GM21367 (cell line): Measurements from ENCODE around the gene ABHD2.
A peak's percentile ranks its signal among the peaks of the same experiment; 100 is the strongest.
"Not testable (repeated sequence)": the region's sequence is repeated elsewhere in the genome, so short reads cannot be mapped to it uniquely, and the experiment has no call there.

ENCODE experiments used
- ATAC-seq: cut with Tn5 transposase; IDR thresholded peaks from one replicate; pipeline ENCODE4 v1.9.1; 2021; ENCODE audit not compliant: unreplicated experiment

The ABHD2 gene

DNA sequence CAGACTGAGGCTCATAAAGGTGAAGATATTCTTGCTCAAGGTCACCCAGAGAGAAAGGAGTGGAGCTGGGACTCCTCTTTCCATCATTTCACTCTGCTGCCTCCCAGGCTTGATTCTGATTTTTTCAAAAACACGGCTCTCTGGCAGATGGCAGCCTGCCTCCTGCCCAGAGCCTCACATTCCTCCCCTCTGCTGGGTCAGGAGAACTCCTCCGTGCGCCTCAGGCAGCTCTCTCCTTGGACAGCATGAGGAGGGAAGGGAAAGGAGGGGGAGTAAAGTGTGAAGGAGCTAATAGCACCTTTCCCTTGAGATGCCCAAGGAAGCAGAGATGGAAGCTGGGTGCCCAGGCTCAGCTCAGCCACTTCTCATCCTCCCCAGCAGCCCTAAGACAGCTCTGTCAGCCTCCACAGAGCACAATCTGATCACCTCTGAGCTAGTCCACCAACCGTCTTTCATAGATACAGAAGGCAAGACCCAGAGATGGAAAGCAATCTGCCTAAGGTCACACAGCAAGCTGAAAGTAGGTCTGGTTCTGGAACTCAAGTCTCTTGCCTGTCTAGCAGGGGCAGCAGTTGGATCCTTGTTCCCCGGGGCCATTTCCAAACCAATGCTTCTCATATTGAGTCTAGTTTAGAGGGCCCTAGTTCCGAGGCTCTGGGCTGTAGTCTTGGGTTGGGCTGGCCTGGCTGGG is 129.6 kb downstream of the ABHD2 start:
- no peak for ATAC-seq

DNA sequence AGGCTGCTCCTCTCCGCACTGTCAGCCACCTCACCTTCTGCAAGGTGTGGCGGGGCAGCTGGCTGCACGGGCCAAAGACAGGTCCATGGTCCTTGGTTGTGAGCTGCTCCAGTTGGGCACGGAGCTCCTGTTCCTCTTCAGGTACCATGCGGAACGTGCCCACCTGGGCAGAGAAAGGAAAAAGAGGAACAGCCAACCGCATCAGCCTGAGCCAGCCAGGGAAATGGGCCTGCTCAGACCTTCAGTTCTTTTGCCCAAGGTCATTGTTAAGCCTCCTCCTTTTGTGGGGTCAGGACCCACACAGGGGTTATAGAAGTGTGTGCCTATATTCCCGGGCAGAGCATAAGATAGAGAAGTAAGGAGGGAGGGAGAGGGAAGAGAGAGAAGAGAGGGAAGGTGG is 130.3 kb downstream of the ABHD2 start:
- ATAC-seq = no peak

- ATAC-seq = no peak
Measured at GRCh38 chr15:89221543-89221942, 133.3 kb downstream of the ABHD2 start, which contains the start of gene RLBP1. TSS of gene RLBP1 (minus strand) at chr15:89221579. CDS start at chr15:89218975, 2,604 bp downstream.

DNA sequence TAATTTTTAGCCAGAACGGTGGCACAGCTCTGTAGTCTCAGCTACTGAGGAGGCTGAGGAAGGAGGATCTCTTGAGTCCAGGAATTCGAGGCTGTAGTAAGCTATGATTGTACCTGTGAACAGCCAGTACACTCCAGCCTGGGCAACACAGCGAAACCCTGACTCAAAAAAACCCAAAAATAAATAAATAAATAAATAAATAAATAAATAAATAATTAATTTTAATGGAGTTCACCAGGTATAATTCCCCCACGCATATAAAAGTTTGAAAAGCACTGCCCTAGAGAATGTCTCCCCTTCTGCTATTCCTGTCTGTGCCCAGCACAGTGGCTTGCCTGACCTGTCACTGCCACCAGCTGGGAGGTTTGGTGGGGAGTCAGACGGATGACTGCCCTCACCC is 137.3 kb downstream of the ABHD2 start:
- no peak for ATAC-seq

GRCh38 chr15:89226359-89227221 is 138.3 kb downstream of the ABHD2 start:
- no peak for ATAC-seq

DNA sequence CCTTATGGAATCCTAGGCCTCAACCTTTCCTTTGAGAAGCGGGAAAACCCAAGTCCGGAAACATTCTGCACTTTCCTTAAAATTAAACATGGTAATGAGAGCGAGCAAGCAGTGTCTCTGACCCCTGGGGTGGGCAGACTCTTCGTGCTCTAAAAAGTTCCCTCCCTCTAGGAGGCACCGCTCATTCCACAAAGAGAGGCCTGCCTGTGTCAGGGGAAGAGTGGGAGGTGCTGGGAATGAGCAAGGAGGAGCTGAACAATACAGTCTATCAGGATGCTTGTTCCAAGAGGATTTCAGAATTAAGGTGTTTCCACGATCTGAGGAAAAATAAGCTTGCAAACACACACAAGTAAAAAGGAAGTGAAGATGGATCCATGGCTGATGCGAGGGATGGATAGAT is 139.2 kb downstream of the ABHD2 start:
- ATAC-seq = no peak

GRCh38 chr15:89230277-89230676 is 142.0 kb downstream of the ABHD2 start:
- ATAC-seq = no peak

DNA sequence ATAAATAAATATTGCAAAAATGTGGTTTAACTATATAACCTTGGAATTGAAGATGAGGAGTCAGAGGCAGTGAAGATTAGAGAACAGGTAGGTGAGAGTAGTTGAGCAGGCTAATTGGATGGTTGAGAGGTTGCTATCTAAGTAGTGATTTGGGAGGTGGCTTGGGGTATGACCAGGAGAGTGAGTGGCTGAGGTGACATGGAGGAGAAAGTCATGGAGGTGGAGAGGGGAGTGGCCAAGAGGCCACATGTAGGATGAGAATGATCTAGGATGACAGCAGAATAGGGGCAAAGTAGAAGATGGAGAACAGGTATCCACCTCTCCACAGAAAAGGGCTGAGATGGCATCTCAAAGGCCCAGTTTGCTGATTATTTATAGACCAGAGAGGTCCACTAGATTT is 143.6 kb downstream of the ABHD2 start:
- ATAC-seq = no peak

GRCh38 chr15:89239883-89240810 is 151.9 kb downstream of the ABHD2 start:
- ATAC-seq = not testable (repeated sequence)

DNA sequence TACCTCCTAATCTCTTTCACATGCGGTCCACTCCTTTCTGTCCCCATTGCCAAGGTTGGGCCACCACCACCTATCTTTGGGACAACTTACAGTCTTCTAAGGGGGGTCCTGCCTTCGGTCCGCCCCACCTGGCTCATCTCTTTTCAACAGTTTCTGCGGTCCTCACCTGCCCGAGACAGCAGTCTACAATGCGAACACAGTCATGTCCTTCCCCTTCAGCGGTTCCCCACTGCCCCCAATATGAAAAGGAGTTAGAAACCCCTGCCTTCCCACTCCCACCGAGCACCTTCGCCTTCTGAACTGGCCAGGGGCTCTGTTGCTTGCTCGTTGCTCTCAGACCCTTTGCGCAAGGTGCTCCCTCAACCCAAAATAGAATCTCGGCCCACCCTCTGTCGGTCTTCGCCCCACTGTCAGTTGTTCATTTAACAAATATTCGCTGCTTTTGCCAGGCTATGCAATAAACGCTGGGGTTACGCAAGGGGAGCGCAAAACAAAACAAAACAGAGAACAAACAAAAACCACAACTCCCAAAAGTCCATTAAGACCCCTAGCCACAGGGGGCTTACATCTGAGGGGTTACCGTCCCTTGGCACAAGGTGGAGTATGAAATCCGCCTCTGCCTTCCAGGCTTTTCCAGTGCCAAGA is 154.9 kb downstream of the ABHD2 start:
- ATAC-seq = no peak

GRCh38 chr15:89243691-89244573 is 155.7 kb downstream of the ABHD2 start, which contains the start of gene FANCI:
TSS of gene FANCI (plus strand) at chr15:89243979. CDS start at chr15:89247648, 3,669 bp downstream.
- ATAC-seq = peak; percentile 92

DNA sequence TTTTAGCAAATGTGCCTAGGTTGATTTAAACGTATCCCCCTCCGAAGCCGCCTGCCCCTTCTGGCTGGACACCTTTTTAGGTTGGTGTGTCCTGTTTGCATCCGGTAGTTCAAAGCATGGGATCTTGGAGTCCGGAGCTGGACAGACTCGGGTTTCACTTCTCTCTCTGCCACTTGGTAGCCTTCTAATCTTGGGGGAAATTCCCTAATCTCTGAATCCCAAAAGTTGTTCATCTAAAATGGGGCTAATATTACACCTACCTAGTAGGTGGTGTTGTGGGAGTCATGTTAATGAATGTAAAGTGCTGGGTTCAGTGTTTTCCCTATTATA is 156.3 kb downstream of the ABHD2 start:
- no peak for ATAC-seq

DNA sequence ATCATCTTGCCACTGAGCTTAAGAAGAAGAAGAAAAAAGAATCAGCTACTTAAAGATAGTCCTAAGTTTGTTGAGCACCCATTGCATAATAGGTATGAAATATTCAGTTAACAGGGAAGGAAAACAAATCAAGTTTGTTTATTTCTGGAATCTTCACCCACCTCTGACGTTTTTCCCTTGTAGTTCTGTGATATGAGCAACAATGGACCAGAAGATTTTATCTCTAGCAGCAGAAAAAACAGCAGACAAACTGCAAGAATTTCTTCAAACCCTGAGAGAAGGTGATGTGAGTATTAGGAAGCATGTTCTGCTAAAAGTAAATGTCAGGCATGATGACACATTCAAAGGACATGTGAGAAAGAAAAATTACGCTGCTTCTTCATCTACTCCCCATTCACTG is 159.2 kb downstream of the ABHD2 start:
- ATAC-seq = no peak

GRCh38 chr15:89248584-89248983 is 160.3 kb downstream of the ABHD2 start:
- ATAC-seq = no peak

GRCh38 chr15:89250142-89250541 is 161.9 kb downstream of the ABHD2 start:
- ATAC-seq = not testable (repeated sequence)
